A549 (cell line): Measurements from ENCODE around the gene AQP2. TPM values are rescaled to one million over a fixed set of nuclear protein-coding genes. Genes with fewer than 3 reads are reported as not detected.

ENCODE experiments used
- ATAC-seq, 2 experiments: fragments of 200-7000 bp in 1 of 2; fragments of >200 bp in 1 of 2; cut with Nextera tagmentation in 1 of 2; cut with Tn5 transposase in 1 of 2; 3 replicates each; pipeline versions ENCODE4 v1.8.0 to v1.9.1; 2018 to 2020; ENCODE audit warnings: mild to moderate bottlenecking in 1 of 2, moderate library complexity in 1 of 2
- CTCF ChIA-PET: fragments of 300-600 bp; sonication (Branson Sonifier 250); formaldehyde crosslinking; extraction: SDS; loops from one replicate; lab custom pipeline; 2021; ENCODE audit warnings: antibody characterized with exemption, inconsistent platforms; lab: Yijun Ruan, JAX
- POLR2A ChIA-PET: fragments of 350-600 bp; formaldehyde crosslinking; extraction: SDS; loops from one replicate; lab custom pipeline; 2021; ENCODE audit warnings: antibody characterized with exemption, inconsistent platforms; lab: Yijun Ruan, JAX
- DNase-seq, 2 experiments: peaks; one replicate each; pipeline versions ENCODE4 v3.0.0 to v3.0.0-alpha.2; 2011 to 2016; ENCODE audit warnings: low read depth in 1 of 2, low spot score in 1 of 2
- FAIRE-seq: peaks from 2 replicates; lab custom pipeline; 2011; peaks lifted over from hg19 to GRCh38; lab: Jason Lieb, UNC
- H3K27ac ChIP-seq, 2 experiments: fragments of >200 bp; sonication (Bioruptor Twin); formaldehyde crosslinking; 3 replicates each; pipeline ENCODE4 v1.5.1; 2016 to 2017
- H3K4me1 ChIP-seq: fragments of >200 bp; sonication (Bioruptor Twin); formaldehyde crosslinking; 3 replicates; pipeline ENCODE4 v1.6.1; 2016
- H3K4me2 ChIP-seq: fragments of >200 bp; sonication (Bioruptor Twin); formaldehyde crosslinking; 3 replicates; pipeline ENCODE4 v1.6.1; 2016
- H3K4me3 ChIP-seq: fragments of >200 bp; sonication (Bioruptor Twin); formaldehyde crosslinking; 3 replicates; pipeline ENCODE4 v1.5.1; 2016
- H3K9me3 ChIP-seq: fragments of >200 bp; sonication (Bioruptor Twin); formaldehyde crosslinking; 3 replicates; pipeline ENCODE4 v1.6.1; 2016
- CBX2 ChIP-seq: fragments of 200-600 bp; sonication (generic); IDR thresholded peaks from 2 replicates; pipeline ENCODE4 v1.6.1; 2016; ENCODE audit warnings: low read depth, mild to moderate bottlenecking, borderline replicate concordance
- CBX8 ChIP-seq: fragments of 200-600 bp; sonication (generic); IDR thresholded peaks from 2 replicates; pipeline ENCODE4 v1.6.1; 2016
- CEBPB ChIP-seq, 2 experiments: fragments of >200 bp in 1 of 2; sonication (Bioruptor Twin) in 1 of 2; formaldehyde crosslinking in 1 of 2; IDR thresholded peaks; 2 replicates each; pipeline ENCODE4 v1.6.1; 2012 to 2016
- CHD2 ChIP-seq: fragments of 150-350 bp; IDR thresholded peaks from 2 replicates; pipeline ENCODE4 v1.6.1; 2014; ENCODE audit warnings: low read length; ENCODE audit not compliant: partially characterized antibody
- CHD4 ChIP-seq: fragments of 200-600 bp; sonication (generic); IDR thresholded peaks from 2 replicates; pipeline ENCODE4 v1.6.1; 2016; ENCODE audit warnings: antibody characterized with exemption, mild to moderate bottlenecking, borderline replicate concordance
- ELK1 ChIP-seq: fragments of 150-350 bp; IDR thresholded peaks from 2 replicates; pipeline ENCODE4 v1.6.1; 2014; ENCODE audit warnings: low read depth, mild to moderate bottlenecking, low read length
- EP300 ChIP-seq, 2 experiments: fragments of >200 bp; sonication (Bioruptor Twin); formaldehyde crosslinking; IDR thresholded peaks; 2 replicates in 1 of 2; 3 replicates in 1 of 2; pipeline ENCODE4 v1.6.1; 2016 to 2017
- FOSB ChIP-seq: fragments of 250-450 bp; sonication (Bioruptor Pico); IDR thresholded peaks from 2 replicates; pipeline ENCODE4 v1.5.0; 2020; ENCODE audit warnings: mild to moderate bottlenecking, moderate library complexity
- MAFK ChIP-seq: fragments of 450-650 bp; IDR thresholded peaks from 2 replicates; pipeline ENCODE4 v1.6.1; 2014; ENCODE audit not compliant: partially characterized antibody
- MYC ChIP-seq: IDR thresholded peaks from 2 replicates; pipeline ENCODE4 v1.6.1; 2012; ENCODE audit warnings: mild to moderate bottlenecking, inconsistent platforms, low read length, improper control_type of control experiment, borderline replicate concordance
- NFE2L2 ChIP-seq: fragments of 150-350 bp; conservative IDR thresholded peaks from 2 replicates; pipeline ENCODE4 v1.6.1; 2014; ENCODE audit warnings: low read length
- NR3C1 ChIP-seq: fragments of >200 bp; sonication (Bioruptor Twin); formaldehyde crosslinking; IDR thresholded peaks from 3 replicates; pipeline ENCODE4 v1.6.1; 2017
- PHF8 ChIP-seq: fragments of 200-600 bp; sonication (generic); IDR thresholded peaks from 2 replicates; pipeline ENCODE4 v1.6.1; 2016; ENCODE audit warnings: low read depth, mild to moderate bottlenecking, antibody characterized with exemption, moderate library complexity, borderline replicate concordance
- POLR2A ChIP-seq: IDR thresholded peaks from 2 replicates; pipeline ENCODE4 v1.6.1; 2012; ENCODE audit warnings: mild to moderate bottlenecking, low read length
- RARB ChIP-seq: fragments of 250-450 bp; sonication (Bioruptor Pico); IDR thresholded peaks from 2 replicates; pipeline ENCODE4 v1.8.0; 2021; ENCODE audit warnings: mild to moderate bottlenecking, moderate library complexity
- RNF2 ChIP-seq: fragments of 200-600 bp; sonication (generic); IDR thresholded peaks from 2 replicates; pipeline ENCODE4 v1.6.1; 2016; ENCODE audit warnings: low read depth, mild to moderate bottlenecking, antibody characterized with exemption, moderate library complexity, borderline replicate concordance
- SREBF2 ChIP-seq: fragments of 450-650 bp; IDR thresholded peaks from 2 replicates; pipeline ENCODE4 v1.6.1; 2014; ENCODE audit warnings: mild to moderate bottlenecking, moderate library complexity
- USF2 ChIP-seq: fragments of 450-650 bp; IDR thresholded peaks from 2 replicates; pipeline ENCODE4 v1.6.1; 2014; ENCODE audit warnings: antibody characterized with exemption
- ZSCAN20 ChIP-seq: fragments of 250-450 bp; sonication (Bioruptor Pico); IDR thresholded peaks from 2 replicates; pipeline ENCODE4 v1.8.0; 2022; ENCODE audit warnings: mild to moderate bottlenecking, moderate library complexity
- WGBS: methylation state at CpG from one replicate; pipeline ENCODE4 v1.1.6; 2017; ENCODE audit errors: missing lambda C conversion rate; 5-methylcytosine and 5-hydroxymethylcytosine counted together
- polyA plus RNA-seq, 4 experiments: library from polyadenylated mRNA; depleted of rRNA in 3 of 4; stranded (reverse); fragments of >200 nt; fragmentation: RNase III in 1 of 4; extraction: RNeasy Plus Mini Kit Qiagen cat#74134 plus additional on column Dnase treatment in 1 of 4; gene quantifications; 2 replicates in 3 of 4; 3 replicates in 1 of 4; pipeline ENCODE4 v1.2.3, GENCODE V29; 2011 to 2017
- TF ChIP-seq, protein P1 (sequence below): fragments of >200 bp; sonication (Bioruptor Twin); formaldehyde crosslinking; IDR thresholded peaks from 3 replicates; pipeline ENCODE4 v1.5.1; 2016

AQP2 gene
- polyA plus RNA-seq, 2 of the 4 experiments (the other 2 are of a cell fraction), result not detected

GRCh38 chr12:49956663-49957569 is 6.4 kb downstream of the AQP2 start:
- H3K4me1 ChIP-seq, result peaks cover 14% of the 10 kb centered on the region
- ChIA-PET CTCF (interaction anchor here (1.2 to 12.8 kb wide), 3 partner anchors 9 to 98 kb away, joined by 4 to 193 read pairs (median 91); partner anchors contain the start of gene AQP2), POLR2A (no interaction called here)
- no peaks in the 10 kb centered on the region for H3K9me3 ChIP-seq
- ATAC-seq (no peak), DNase-seq (no peak), FAIRE-seq (no peak)
- H3K4me2 ChIP-seq, result no peak overlapping the region
- TF ChIP-seq CEBPB (IDR thresholded peaks at IDR 0.05) (no peak), EP300 (IDR thresholded peaks at IDR 0.05) (no peak), RARB (CRISPR knock-in tag) (no peak), CBX2 (no peak), CHD4 (no peak), ELK1 (no peak), FOSB (CRISPR knock-in tag) (no peak), CBX8 (no peak), POLR2A (no peak), SREBF2 (no peak), NFE2L2 (no peak), NR3C1 (no peak), RNF2 (no peak), ZSCAN20 (CRISPR knock-in tag) (no peak), MYC (no peak), CHD2 (no peak), PHF8 (no peak), MAFK (no peak)
- no peak overlapping the region for H3K4me3 ChIP-seq
- 75% methylated on average over 6 of the region's 6 CpGs for WGBS
- no peak overlapping the region for H3K27ac ChIP-seq

DNA sequence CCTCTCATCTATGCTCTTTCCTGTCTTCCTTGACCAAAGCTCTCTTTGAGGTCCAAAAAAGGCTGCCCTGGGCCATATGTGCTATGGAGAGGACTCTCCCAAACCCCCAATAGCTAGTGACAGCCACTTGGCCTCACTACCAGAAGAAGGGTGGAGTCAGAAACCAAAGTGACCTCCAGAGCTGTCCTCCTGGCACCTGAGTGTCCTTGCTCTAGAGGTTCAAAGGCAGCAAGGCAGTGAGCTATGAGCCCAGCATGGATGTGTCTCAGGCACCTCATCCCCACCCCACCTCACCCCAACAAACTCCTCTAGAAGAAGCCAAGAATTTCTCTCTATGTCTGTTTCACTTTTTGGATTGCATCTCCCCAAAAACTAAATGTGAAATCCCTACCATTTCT is 7.0 kb downstream of the AQP2 start:
- no peak for DNase-seq
- Histone ChIP-seq H3K4me2 (no peak overlapping the region), H3K4me1 (peaks cover 17% of the 10 kb centered on the region), H3K4me3 (no peak overlapping the region), H3K27ac (no peak overlapping the region), H3K9me3 (no peaks in the 10 kb centered on the region)
- ChIA-PET POLR2A (no interaction called here), CTCF (interaction anchor here (1.2 to 29.8 kb wide), 5 partner anchors 9 to 117 kb away, joined by 3 to 708 read pairs (median 91); partner anchors contain the start of genes AQP2, ASIC1 and SMARCD1)
- ATAC-seq, result no peak
- no peak for FAIRE-seq
- TF ChIP-seq USF2 (no peak), POLR2A (no peak), EP300 (IDR thresholded peaks at IDR 0.05) (no peak)
- TF ChIP-seq, protein P1, sequence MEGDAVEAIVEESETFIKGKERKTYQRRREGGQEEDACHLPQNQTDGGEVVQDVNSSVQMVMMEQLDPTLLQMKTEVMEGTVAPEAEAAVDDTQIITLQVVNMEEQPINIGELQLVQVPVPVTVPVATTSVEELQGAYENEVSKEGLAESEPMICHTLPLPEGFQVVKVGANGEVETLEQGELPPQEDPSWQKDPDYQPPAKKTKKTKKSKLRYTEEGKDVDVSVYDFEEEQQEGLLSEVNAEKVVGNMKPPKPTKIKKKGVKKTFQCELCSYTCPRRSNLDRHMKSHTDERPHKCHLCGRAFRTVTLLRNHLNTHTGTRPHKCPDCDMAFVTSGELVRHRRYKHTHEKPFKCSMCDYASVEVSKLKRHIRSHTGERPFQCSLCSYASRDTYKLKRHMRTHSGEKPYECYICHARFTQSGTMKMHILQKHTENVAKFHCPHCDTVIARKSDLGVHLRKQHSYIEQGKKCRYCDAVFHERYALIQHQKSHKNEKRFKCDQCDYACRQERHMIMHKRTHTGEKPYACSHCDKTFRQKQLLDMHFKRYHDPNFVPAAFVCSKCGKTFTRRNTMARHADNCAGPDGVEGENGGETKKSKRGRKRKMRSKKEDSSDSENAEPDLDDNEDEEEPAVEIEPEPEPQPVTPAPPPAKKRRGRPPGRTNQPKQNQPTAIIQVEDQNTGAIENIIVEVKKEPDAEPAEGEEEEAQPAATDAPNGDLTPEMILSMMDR, result no peak
